Mucosa of descending colon (tissue), 3 donors: ENCODE results near the gene FLRT1. TPM values are rescaled to one million over a fixed set of nuclear protein-coding genes. Genes with fewer than 3 reads are reported as not detected.
A peak's percentile ranks its signal among the peaks of the same experiment; 100 is the strongest.

Source experiments
- ATAC-seq: fragments of 200-7000 bp; cut with Tn5 transposase; one replicate; pipeline ENCODE4 v1.9.1; 2020; ENCODE audit warnings: mild to moderate bottlenecking, moderate library complexity
- DNase-seq, 3 donors: peaks; one replicate each; pipeline ENCODE4 v3.0.0-alpha.2; 2020
- H3K36me3 ChIP-seq: fragments of 200-600 bp; one replicate; pipeline ENCODE4 v1.8.0; 2021; ENCODE audit warnings: low read depth, mild to moderate bottlenecking
- H3K4me1 ChIP-seq: fragments of 200-600 bp; one replicate; pipeline ENCODE4 v1.8.0; 2021; ENCODE audit warnings: low read depth, mild to moderate bottlenecking
- H3K4me3 ChIP-seq: fragments of 200-600 bp; one replicate; pipeline ENCODE4 v1.8.0; 2021; ENCODE audit warnings: mild to moderate bottlenecking
- H3K9me3 ChIP-seq: fragments of 200-600 bp; one replicate; pipeline ENCODE4 v1.8.0; 2021; ENCODE audit warnings: mild to moderate bottlenecking
- CTCF ChIP-seq: fragments of 200-600 bp; IDR thresholded peaks from one replicate; pipeline ENCODE4 v1.8.0; 2022; ENCODE audit warnings: antibody characterized with exemption, mild to moderate bottlenecking
- intact Hi-C, 2 donors: fragments of 100-400 bp; cut with DNase I in 1 of 2; cut with micrococcal nuclease in 1 of 2; formaldehyde crosslinking; loops; one replicate each; pipeline versions ENCODE4 v1.11.0 to v1.11.1; 2022; cut with DNase I, micrococcal nuclease
- total RNA-seq, 3 donors: library from RNA; stranded (reverse); fragmentation: NEBNext Ultra II Directional in 2 of 3; extraction: Animal tissue kit (Norgen Biotek cat#: 25700) in 2 of 3; gene quantifications; one replicate each; pipeline versions ENCODE4 v1.2.1 to v1.2.4, GENCODE V29; 2021 to 2023
- donor health status: DM: no; HTN: no; CAD: no; lungs with moderate emphysema.
- donor health status: DM: no; HTN: no; CAD: no.
- donor health status: DM: no; HTN: yes; CAD: no.

The FLRT1 gene
- total RNA-seq, 3 donors from 2014 or later: 0.31 to 8.9 (median 0.38) TPM

- no peaks in the 10 kb centered on the region for H3K9me3 ChIP-seq
- DNase-seq: no peak
- TF ChIP-seq CTCF: no peak
- intact Hi-C loops: no loop called here
- H3K4me3 ChIP-seq: no peak overlapping the region
- no peaks in the 10 kb centered on the region for H3K36me3 ChIP-seq
- ATAC-seq: no peak
- no peaks in the 10 kb centered on the region for H3K4me1 ChIP-seq
Measured at GRCh38 chr11:64083398-64084080, 47.8 kb downstream of the FLRT1 start.

GRCh38 chr11:64084146-64084950, 48.6 kb downstream of the FLRT1 start:
- ATAC-seq (no peak), DNase-seq (no peak)
- Histone ChIP-seq H3K4me3 (no peak overlapping the region), H3K4me1 (peaks cover 4% of the 10 kb centered on the region), H3K9me3 (no peaks in the 10 kb centered on the region), H3K36me3 (no peaks in the 10 kb centered on the region)
- TF ChIP-seq CTCF: no peak
- intact Hi-C loops: no loop called here

GRCh38 chr11:64084951-64085710, 49.4 kb downstream of the FLRT1 start:
- intact Hi-C loops: no loop called here
- Histone ChIP-seq H3K4me3 (no peak overlapping the region), H3K4me1 (peaks cover 4% of the 10 kb centered on the region), H3K9me3 (no peaks in the 10 kb centered on the region), H3K36me3 (no peaks in the 10 kb centered on the region)
- no peak for TF ChIP-seq CTCF
- DNase-seq (peak in 2 of 3 donors; percentile 9 to 64), ATAC-seq (peak; percentile 75)

Other genes starting within 250 kb of the FLRT1 start
- gene SPINDOC, start 222.5 kb upstream of the FLRT1 start, total RNA-seq: 10 to 100 TPM in 1 of 3 donors, 1 to 10 TPM in 2; 5.8 to 22.3 (median 7.0) TPM
- gene MARK2, start 196.8 kb upstream of the FLRT1 start, total RNA-seq: 100 to 1,000 TPM in 1 of 3 donors, 10 to 100 TPM in 2; 71.9 to 111 (median 94.5) TPM
- 1 to 10 TPM; 1.2 to 3.7 (median 1.6) TPM for gene RCOR2, start 118.8 kb upstream of the FLRT1 start, total RNA-seq
- gene NAA40, start 96.9 kb upstream of the FLRT1 start, total RNA-seq: 10 to 100 TPM; 18.7 to 43.6 (median 23.4) TPM
- 100 to 1,000 TPM; 412 to 707 (median 630) TPM for gene COX8A, start 61.3 kb upstream of the FLRT1 start, total RNA-seq
- gene OTUB1, start 49.5 kb upstream of the FLRT1 start, total RNA-seq: 10 to 100 TPM; 60.1 to 70.3 (median 64.1) TPM
- 10 to 100 TPM; 26.7 to 38.7 (median 38.1) TPM for gene MACROD1, start 130.2 kb downstream of the FLRT1 start, total RNA-seq
- 100 to 1,000 TPM in 1 of 3 donors, 10 to 100 TPM in 2; 49.4 to 118 (median 80.3) TPM for gene STIP1, start 150.2 kb downstream of the FLRT1 start, total RNA-seq
- gene FERMT3, start 170.8 kb downstream of the FLRT1 start, total RNA-seq: 10 to 100 TPM; 19.7 to 32.7 (median 26.4) TPM
- 10 to 100 TPM; 50.6 to 55.1 (median 53.1) TPM for gene TRPT1, start 190.3 kb downstream of the FLRT1 start, total RNA-seq
- gene NUDT22, start 190.3 kb downstream of the FLRT1 start, total RNA-seq: 100 to 1,000 TPM in 2 of 3 donors, 10 to 100 TPM in 1; 81.6 to 137 (median 119) TPM
- gene DNAJC4, start 194.6 kb downstream of the FLRT1 start, total RNA-seq: 10 to 100 TPM; 43.6 to 57.6 (median 50.7) TPM
- 100 to 1,000 TPM in 1 of 3 donors, 10 to 100 TPM in 2; 45.3 to 156 (median 45.6) TPM for gene VEGFB, start 198.7 kb downstream of the FLRT1 start, total RNA-seq
- gene FKBP2, start 205.2 kb downstream of the FLRT1 start, total RNA-seq: 10 to 100 TPM; 67.5 to 91.0 (median 75.8) TPM
- gene PPP1R14B, start 211.0 kb downstream of the FLRT1 start, total RNA-seq: 100 to 1,000 TPM in 1 of 3 donors, 10 to 100 TPM in 2; 73.6 to 142 (median 87.5) TPM
- gene PLCB3, start 215.6 kb downstream of the FLRT1 start, total RNA-seq: 10 to 100 TPM; 51.1 to 72.1 (median 65.1) TPM
- 10 to 100 TPM; 56.8 to 90.9 (median 75.4) TPM for gene BAD, start 248.7 kb downstream of the FLRT1 start, total RNA-seq
- 10 to 100 TPM; 31.2 to 46.7 (median 40.6) TPM for gene GPR137, start 249.9 kb downstream of the FLRT1 start, total RNA-seq